GM21717 (cell line): Measurements from ENCODE around the gene DMBX1.

ENCODE experiments used
- ATAC-seq: cut with Tn5 transposase; IDR thresholded peaks from one replicate; pipeline ENCODE4 v1.9.1; 2021; ENCODE audit warnings: mild to moderate bottlenecking, moderate library complexity; ENCODE audit not compliant: unreplicated experiment

Gene DMBX1

GRCh38 chr1:46458846-46459245 is 30.8 kb upstream of the DMBX1 start:
- no peak for ATAC-seq

GRCh38 chr1:46459315-46459714 is 30.3 kb upstream of the DMBX1 start:
- ATAC-seq: no peak

GRCh38 chr1:46461017-46461808 is 28.4 kb upstream of the DMBX1 start:
- ATAC-seq: no peak

DNA sequence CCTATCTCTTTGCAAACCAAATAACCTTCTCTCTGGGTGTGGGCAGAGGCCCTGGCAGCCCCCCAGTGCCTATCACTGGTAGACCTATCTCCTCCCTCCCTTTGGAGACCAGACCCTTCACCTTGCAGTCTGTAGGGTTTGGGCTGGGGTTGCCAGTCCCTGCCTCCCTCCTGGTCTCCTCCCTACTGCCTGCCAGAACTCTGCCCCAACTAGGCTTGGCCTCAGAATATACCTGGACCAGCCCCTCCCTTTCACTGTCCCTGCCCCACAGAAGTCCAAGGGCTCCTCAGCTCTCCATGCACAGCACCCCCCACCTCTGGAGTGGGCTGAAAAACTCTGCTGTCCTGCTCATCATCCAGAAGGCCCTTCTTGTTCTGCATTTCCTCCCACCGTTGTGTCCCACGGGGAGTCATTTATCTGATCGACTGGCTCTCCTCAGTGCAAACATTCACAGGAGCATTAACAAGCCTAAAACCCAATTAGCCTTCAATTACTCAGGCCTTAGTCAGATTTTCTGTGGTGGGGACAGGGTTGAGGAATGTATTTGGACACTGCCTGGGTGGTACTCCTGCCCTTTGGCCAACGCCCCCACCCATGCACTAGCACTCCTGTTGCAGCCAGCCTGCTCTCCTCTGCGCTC is 27.7 kb upstream of the DMBX1 start:
- no peak for ATAC-seq

- ATAC-seq: no peak
These were observed 25.6 kb upstream of the DMBX1 start for GRCh38 chr1:46464013-46464548.

- ATAC-seq: no peak
These were observed 24.7 kb upstream of the DMBX1 start for GRCh38 chr1:46464915-46465314.

DNA sequence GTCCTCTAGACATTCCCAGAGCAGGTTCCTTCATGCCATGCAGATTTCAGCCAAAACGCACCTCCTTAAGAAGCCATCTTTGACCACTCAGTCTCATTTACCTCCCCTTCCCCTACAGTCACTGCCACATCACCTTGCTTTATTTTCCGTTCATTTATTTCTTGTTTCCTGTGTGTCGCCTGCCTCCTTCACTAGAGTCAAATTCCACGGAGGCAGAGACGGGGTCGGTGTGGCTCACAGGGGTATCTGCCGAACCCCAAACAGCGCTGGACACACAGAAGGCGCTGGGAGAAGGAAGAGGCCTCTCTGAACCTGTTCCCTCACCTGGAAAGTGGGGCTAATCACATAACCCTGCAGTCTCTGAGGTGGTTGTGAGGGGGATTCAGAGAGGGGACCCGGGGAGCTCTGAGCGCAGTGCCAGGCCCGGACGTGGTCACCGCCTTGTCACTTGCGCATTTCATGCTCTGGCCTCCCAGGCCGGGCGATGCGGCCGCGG is 23.6 kb upstream of the DMBX1 start:
- no peak for ATAC-seq

DNA sequence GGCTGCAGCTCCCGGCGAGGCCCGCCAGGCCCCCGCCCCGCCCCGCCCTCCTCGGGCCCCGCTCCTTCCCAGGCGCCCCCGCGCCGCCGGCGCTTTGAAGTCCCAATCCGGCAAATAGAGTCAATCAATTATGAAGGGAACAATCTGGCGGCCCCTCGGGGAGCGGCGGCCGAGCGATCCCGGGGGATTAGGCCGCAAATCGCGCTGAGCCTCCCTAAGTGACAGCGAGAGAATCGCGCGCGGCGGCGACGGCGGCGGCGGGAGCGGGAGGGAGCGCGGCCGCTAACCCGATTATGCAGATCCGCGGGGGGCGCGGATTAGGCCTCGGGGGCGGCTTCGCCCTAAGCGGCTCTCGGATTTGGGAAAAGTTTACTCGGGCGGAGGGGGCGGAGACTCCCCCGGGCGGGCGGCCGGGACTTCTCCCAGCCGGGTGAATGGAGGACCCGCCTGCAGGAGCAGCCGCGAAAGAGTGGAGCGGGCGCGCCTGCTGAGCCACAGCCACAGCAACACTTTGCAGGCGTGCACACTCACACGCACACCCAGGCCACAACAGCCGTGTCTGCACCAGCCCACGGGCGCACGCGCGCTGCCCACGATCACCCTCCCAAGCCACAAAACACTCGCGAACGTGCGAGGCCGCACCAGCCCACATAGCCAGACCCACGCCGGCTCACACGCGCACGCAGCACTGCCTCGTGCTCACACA is 23.0 kb upstream of the DMBX1 start:
- no peak for ATAC-seq

GRCh38 chr1:46467183-46467504 is 22.5 kb upstream of the DMBX1 start:
- ATAC-seq: no peak

- ATAC-seq: no peak
These were observed 19.8 kb upstream of the DMBX1 start for GRCh38 chr1:46469881-46470280.

DNA sequence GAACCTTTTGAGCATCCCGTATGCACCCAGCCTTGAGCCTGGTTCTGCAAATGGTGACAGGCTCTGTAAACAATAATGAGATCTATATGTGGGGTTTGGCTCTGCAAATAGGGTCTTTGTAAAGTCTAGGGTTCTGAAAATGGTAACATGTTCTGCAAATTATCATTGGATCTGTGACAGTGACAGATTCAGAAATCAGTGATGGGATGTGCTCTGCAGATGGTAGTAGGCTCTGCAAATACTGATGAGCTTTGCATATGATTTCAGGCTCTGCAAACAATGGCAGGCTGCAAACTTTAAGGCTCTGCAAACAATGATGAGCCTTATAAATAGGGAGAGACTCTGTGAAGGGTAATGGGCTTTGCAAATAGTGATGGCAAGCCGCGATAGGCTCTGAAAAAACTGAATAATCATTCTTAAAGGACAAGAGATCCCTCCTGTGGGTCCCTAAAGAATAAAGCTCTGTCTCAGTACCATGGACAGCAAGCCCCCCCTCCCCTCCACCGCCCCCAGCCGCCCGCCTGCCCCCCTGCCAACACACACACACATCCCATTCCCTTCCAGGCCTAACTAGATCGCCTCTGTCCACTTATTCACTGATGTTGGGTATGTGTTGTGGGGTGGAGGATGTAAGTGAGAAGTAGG is 17.7 kb upstream of the DMBX1 start:
- no peak for ATAC-seq

DNA sequence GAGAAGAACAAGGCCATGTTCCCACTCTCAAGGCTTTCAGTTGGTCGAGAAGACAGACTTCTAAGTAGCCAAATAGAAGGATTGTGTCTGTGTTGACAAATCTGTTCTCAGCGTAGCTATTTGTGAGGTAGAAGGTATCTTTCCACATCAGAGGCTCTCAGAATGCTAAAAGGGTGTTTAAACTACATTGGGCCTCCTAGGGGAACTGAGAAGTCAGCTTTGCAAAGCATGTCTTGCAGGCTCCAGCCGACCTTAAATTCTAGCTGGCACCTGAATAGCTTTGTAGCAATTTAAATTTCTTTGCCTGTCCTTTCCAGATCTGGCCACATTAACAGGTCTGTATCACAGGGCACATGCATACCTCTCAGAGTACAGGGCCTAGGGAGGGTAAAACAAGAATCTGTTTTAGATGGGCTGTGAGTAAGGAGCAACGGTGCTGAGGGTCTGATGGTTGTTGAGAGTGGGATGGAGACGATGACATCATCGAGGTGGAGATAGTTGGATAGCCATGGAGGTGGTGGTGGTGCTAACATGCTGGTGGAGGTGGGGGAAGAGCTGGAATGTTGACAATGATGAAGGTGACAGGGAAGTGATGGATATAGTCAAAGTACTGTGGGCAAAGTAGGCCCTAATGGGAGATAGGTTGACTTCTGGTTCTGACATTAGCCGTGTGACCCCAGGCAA is 17.0 kb upstream of the DMBX1 start:
- ATAC-seq: no peak

GRCh38 chr1:46473991-46474390 is 15.6 kb upstream of the DMBX1 start:
- ATAC-seq: no peak

DNA sequence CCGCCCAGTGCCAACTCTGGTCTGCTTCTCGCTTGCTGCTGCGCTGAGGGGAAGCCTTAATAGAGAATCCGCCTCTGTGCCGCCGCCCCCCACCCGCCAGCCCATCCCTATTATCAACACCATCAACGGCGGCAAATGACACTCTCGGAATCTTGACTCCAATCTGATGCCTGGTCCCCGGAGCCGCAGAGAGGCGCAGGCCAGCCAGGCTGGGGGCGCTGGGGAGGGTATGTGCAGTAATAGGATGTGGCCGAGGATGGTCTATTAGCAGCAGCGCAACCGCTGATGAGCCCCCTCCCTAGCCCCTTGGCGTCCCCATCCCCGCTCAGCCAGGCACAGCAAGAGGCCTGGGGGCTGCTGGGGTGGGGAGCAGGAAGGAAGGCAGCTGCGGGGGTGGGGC is 15.1 kb upstream of the DMBX1 start:
- no peak for ATAC-seq

DNA sequence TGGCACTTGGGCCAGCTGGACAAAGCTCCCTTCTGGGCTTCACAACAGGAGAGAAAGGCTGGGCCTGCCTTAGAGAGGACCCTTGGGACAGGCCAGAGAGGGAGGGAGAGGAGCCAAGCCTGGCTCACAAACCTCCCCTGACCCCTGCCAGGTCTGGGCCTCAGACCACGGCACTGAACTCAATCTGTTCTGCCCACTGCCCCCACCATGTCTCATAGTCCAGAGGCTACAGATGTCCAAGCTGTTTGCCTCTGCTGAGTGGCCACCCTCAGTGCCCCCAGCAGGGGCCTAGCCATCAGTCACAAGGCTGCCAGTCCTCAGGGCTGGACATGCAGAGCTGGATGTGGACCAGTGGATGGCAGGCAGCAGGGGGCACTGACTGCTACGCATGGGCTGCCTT is 13.0 kb upstream of the DMBX1 start:
- ATAC-seq: no peak

GRCh38 chr1:46477153-46477929 is 12.3 kb upstream of the DMBX1 start:
- no peak for ATAC-seq

DNA sequence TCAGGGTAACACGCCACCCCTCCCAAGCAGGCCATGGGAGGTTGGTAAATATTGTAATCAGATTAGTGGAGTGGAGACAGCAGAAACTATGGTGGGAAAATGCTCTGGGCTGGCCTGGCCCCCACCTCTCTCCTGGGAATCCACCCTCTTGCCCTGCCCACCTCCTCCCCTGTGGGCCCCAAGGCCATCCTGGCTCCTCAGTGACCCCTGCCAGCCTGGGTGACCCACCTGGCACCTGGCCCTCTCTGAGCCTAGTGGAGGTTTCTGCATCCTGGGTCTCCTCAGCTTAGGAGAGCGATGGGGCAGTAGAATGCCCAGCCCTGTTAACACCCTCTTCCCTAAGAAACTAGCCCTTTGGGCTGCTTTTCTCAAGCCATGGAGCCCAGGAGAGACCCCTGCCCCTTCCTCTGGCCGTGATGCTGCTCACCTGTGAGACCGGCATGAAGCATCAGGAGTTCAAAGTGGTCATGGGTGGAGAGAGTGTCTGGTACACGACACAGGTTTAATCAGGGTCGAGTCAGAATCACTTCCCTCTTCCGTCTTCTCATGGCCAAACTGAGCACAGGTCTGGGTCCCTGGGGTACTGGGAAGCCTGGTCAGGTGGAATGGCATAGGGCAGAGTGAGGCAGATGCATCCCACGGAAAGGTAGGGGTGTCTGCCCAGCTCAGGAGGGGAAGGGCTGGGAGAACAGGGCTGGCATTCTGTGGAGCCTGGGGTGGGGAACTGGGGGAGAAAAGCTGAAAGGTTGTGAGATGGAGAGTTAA is 10.7 kb upstream of the DMBX1 start:
- ATAC-seq: no peak

DNA sequence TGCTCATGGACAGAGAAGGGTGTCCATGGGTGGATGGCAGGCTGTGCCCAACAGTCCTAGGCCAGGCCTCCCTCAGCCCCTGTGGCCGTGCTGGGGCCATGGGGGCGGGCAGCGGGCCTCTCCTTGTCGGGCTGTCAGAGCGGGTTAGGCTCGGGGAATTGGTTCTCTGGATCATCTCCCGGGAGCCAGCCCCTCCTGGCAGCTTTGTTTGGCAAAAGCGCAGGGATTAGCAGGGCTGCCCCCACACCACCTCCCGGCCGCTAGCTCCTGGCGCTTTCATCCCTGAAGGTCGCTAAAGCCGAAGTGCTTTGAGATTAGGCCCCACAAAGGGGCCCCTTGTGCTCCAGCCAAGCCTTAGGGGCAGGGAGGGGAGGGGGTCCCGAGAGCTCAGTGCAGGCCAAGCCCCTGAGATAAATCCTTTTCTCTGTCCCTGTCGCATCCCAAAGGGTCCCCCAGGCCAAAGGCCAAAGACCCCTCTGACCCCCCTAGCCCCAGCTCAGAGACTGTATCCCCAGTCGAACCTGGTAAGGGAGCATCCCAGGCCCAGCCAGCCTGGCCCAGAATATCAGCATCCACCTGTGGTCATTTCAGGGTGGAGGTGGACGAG is 9.8 kb upstream of the DMBX1 start:
- ATAC-seq: no peak
